Globus pallidus (tissue), 1 donor: Measurements from ENCODE around the gene MORN1.

Experiments
- DNase-seq: peaks from one replicate; pipeline ENCODE4 v3.0.0-alpha.2; 2015; ENCODE audit warnings: low spot score

The MORN1 gene

DNA sequence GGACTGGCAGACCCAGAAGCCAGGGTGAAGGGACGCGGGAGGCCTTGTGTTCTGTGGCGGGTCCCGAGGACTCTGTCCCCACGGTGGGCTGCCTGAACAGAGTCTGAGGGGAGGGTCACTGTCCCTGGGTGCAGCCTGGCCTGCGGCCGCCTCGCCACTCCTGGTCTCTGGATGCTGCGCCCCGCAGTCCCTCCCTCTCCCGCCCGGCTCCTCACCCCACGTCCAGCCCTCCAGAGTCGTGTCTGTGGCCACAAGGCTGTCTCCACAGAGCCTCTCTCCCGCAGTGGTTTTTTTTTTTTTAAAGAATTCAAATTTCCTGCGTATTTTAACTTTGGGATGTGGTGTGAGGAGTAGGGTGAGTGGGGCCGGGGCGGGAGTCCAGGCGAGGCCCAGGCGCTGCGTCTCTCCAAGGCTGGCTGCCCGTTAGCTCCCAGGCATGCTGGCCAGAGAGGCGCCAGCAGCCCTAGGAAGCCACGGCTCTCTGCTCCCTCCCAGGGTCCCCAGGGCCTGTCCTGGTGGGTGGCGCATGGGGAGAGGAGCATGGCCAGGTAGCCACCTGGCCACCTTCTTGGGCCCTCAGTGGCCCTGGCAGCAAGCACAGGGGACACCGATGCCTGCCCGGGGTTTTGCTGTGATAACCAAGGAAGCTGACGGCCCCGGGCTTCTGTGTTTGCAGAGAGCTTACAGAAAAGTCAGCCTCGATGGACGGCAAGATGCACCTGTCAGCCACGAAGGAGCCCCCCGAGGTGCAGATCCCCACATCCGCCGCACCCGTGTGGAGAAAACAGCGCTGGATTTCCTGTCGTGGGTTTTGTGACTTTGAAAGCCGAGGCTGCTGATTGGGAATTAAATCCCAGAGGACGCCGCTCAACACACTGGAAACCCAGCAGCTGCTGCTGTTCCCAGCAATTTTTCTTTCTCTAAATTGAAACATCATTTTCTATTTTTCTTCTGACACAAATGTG is 72.8 kb downstream of the MORN1 start:
- DNase-seq, result no peak

GRCh38 chr1:2317230-2318065 is 73.9 kb downstream of the MORN1 start:
- no peak for DNase-seq

- no peak for DNase-seq
Measured at GRCh38 chr1:2316451-2316961, 74.8 kb downstream of the MORN1 start.

DNA sequence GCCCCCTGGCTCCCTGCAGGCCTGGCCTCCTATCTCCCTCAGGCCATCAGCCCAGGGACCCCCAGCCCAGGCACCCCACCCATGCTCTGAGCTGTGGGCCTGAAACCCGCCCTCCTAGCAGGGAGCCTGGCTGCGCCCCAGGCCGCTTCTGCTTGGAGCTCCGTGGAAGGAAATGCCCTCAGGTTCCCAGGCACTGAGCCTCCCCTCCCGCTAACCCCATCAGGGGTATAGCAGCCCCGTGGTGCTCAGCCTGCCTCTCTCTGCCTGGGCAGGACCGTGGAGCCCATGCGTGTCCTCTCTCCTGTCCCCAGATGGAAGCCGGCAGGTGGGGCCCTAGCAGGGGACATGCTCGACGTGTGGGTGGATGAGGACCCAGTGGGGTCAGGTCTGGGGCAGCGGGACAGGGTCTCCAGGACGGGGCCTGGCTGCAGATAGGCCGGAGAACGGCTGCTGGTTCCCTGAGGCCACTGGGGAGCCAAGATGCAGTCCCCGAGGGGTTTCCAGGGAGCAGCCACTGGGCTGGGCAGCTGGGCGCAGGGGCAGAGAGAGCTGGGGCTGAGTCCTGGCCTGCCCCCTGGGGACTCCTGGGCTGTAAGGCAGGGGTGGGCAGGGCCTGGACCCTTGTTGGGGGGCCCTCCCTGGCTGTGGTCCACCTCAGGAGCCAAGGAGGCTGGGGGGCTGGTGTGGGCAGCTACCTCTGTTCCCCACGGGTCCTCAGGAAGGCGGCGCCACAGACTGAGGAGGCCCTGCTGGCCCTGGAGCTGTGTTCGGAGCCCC is 75.5 kb downstream of the MORN1 start:
- no peak for DNase-seq

- no peak for DNase-seq
Measured at GRCh38 chr1:2314803-2315673, 76.3 kb downstream of the MORN1 start.

DNA sequence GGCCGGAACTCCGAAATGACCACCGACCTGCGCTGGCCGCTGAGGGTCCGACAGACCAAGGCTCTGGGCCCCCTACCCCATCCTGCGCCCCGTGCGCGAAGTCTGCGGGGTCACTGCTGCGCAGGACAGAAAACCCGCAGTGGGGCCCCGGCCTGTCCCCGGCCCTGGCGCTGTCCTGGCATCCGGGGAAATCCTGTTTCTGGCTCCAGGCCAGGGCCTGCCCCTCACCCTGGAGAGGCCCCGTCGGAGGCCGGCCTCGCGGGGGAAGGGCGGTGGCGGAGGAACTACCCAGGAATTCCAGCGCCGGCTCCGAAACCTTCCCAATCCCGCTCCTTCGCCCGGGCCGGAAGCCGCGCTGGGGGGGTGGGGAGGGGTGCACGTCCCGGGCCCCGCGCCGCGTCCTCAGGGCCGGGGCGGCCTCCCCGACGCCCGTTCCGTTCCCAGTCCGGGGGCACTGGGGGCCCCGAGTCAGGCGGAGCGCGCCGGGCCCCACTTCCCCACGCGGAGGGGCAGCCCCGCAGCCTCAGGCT is 77.0 kb downstream of the MORN1 start:
- DNase-seq, result no peak

- DNase-seq, result no peak
Measured at GRCh38 chr1:2313651-2314261, 77.6 kb downstream of the MORN1 start.

GRCh38 chr1:2312515-2313301 is 78.6 kb downstream of the MORN1 start:
- DNase-seq, result no peak

DNA sequence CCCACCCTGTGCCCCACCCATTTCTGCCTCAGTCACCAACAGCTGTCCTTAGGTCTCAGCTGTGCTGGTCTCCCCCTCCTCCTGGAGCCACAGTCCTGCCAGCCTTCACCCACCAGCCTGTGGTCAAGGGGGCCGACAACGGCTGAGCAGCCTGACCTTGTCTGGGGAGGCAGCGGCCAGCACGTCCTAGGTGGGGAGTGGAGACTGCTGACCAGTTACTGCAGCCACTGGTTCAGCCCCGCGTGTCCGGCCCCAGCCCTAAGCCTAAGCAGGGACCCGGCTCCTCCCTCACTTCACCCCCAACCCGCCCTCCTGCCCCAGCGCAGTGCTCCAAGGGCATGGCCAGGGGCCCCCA is 79.2 kb downstream of the MORN1 start:
- DNase-seq, result no peak

- DNase-seq, result no peak
Measured at GRCh38 chr1:2311184-2312032, 79.9 kb downstream of the MORN1 start.

DNA sequence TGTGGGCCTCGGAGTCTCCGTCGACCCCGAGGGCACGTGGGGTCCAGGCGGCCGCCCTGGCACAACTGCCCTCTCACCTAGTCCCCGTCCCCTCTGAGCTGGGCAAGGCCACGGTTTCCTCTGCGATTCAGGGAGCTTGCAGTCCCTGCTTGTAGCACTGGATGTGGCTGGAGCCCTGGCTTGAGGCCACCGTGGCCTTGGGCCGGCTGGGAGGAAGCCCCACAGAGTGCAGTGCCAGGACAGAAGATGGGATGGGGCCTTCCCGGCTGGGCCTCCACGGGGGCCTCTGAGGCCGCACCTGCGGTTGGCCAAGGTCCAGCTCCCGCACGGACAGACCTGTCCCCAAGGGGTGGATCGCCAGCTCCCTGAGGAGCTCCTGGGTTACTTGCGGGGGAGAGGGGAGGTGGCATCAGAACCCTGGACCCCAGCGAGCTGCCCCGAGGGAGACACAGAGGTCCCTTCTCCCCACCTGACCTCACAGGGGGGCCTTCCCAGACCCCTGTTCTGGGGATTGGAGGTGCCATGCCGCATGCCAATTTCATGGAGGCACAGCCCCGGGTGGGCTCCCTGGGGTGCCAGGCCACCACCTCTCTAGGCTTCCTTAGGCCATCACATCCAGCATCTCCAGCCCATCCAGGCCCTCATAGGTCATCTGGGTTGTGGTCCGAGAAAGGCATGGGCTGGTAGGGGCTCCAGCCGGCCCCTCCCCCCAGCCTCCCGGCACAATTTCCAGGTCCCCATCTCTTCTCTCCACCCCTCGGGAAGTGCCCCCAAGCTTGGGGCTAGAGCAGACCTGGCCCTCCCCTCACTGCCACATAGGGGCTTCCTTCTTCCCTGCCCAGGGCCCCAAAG is 80.8 kb downstream of the MORN1 start:
- no peak for DNase-seq

DNA sequence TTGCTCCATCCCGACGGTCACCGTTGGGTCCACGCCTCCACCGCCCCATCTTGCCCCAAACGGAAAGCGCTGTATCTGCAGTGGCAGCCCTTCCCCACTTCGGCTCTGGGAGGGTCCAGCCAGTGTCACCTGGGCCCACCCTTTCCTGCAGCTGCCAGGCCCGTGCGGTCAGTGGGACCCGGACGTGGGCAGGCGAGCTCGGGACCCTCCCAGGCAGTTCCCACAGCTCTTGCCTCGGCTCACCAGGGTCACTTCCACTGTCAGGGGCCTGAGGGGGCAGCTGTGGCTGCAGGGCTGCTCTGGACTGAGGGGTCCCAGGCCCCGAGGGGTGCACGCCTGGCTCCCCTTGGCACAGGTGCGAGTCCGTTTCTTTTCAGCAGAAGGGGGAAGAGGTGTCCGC is 82.5 kb downstream of the MORN1 start:
- DNase-seq, result no peak

DNA sequence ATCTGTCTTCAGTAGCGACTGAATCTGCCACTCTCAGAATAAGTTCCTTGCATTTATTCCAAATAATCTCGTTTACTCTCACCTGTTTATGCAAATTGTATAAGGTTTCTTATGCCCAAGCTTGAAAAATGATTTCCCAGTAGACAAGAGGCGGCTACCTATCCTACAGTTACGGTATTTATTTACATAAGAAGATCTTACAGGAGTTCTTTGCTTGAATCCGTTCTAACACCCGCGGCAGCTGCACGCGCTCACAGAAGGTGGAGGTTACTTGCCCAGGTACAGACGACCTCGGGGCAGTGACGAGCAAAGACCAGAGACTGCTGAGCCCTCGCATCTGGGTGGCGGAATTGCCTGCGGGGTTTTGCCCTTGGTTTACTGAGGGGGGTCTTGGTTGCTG is 83.4 kb downstream of the MORN1 start:
- no peak for DNase-seq

DNA sequence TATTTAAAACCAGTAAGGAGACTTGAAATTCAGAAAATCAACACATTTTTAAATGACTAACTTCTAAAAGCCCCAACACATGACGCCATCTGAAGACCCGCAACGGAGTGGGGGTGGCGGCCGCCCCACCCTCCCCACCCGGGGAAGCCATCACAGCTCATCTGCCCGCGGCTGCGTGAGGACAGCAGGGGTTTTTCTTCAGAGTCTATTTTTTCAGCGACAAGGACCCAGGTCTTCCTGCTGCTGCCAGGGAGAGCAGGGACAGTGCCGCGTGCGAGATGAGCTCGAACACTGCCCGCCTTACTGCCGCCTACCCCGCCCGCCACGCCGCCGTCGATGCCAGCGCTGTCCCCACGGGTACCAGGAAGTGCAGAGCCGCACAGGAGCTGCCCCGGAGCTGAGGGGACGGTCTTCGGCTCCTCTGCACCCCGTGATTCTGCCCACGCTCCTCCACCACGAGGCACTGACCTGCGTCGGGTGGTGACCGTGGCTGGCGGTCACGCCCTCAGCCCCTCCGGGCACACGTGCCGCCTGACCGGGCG is 84.2 kb downstream of the MORN1 start:
- DNase-seq, result no peak

GRCh38 chr1:2306151-2306978 is 85.0 kb downstream of the MORN1 start:
- DNase-seq, result no peak

GRCh38 chr1:2304921-2305681 is 86.3 kb downstream of the MORN1 start:
- no peak for DNase-seq
